ENCODE data around the gene IL36RN.

Gene IL36RN

DNA sequence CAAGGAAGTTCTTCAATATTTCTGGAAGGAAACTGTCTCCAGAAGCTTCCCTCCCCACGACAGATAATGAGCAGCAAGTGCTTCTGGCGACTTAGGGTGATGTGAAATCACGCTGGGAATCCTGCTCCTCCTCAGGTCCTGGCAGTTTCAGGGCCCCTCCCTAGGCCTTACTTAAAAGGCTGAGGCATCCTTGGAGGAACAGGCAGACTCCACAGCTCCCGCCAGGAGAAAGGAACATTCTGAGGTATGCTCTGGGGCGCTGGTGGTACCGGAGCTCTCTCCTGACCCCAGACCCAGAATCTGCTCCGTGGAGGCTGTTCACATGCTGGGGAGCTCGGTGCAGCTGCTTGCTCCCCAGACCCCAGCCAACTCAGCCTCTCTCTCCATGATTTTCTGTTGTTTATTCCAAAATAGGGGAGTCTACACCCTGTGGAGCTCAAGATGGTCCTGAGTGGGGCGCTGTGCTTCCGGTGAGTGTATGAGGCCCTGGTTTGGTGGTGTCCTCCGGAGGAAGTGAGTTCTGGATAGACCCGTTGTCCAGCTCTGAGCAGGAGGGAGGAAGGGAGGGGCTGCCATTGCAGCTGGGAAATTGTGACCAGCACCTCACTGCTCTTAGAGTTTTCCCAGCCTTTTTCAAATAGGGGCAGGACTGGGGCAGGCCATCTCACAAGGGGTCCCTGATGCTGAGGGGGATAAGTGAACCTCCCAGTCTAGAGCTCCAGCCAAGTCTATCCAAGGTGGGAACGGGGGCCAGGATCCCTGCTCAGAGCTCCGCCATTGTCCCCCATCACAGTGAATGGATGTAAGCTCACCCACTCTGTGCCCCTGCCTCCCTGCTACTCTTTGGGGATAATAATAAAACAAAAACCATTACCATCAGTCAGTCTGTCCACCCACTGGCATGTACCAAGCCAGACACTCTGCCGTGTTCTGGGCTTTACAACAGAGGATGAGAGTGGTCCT is at the start of gene IL36RN:
Gene IL36RN, plus strand, starts transcription at position 201 of the 963 bp plus-strand sequence. Its CDS starts 241 bp downstream, at position 442.
- DNase-seq (ENCODE audit: low read depth) = no peak

DNA sequence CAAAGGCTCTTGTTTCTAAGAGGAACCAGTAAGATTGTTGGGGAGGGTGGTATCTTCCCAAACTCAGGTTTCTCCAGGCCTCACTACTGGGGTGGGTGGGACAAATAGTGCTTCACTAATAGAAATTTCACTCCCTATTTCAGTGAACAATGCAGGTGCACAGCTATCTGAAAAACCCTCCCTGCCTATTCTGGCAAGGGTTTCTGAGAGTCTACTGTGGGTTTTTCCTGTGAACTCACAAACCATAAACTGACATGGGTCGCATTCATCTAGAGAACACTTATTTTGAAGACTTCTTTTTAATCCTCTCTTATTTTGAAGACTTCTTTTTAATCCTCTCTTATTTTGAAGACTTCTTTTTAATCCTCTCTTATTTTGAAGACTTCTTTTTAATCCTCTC is 49.4 kb upstream of the IL36RN start:
- no peak for DNase-seq (ENCODE audit: low read depth)

DNA sequence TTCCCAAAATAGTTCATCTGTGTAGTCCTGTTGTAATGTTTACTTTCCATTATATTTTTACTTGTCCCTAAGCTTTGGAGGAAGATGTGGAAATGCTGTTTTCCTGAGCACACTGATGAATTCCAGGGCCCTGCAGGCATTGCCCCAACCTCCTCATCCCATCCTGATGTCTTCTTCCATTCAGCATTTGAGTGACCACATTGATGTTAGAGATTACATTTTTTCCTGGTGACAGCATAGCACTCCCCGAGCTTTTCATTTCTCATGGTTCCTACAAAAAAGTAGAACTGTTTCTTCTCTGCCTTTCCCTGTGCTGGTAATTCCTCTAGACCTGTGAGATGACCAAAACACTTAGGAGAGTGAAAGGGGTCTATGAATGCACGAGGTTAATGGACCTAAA is 48.9 kb upstream of the IL36RN start:
- no peak for DNase-seq (ENCODE audit: low read depth)

DNA sequence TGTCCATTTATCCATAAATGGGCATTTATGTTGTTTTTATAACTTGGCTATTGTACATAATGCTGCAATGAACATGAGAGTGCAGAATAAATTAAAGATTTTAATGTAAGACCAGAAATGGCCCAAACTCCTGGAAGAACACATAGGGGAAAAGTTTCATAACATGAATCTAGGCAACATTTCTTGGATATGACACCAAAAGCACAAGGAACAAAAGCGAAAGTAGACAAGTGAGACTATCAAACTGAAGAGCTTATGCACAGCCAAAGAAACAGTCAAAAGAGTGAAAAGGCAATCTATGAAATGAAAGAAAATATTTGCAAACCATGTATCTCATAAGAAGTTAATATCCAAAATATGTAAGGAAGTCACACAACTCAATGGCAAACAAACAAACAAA is 47.9 kb upstream of the IL36RN start:
- no peak for DNase-seq (ENCODE audit: low read depth)

DNA sequence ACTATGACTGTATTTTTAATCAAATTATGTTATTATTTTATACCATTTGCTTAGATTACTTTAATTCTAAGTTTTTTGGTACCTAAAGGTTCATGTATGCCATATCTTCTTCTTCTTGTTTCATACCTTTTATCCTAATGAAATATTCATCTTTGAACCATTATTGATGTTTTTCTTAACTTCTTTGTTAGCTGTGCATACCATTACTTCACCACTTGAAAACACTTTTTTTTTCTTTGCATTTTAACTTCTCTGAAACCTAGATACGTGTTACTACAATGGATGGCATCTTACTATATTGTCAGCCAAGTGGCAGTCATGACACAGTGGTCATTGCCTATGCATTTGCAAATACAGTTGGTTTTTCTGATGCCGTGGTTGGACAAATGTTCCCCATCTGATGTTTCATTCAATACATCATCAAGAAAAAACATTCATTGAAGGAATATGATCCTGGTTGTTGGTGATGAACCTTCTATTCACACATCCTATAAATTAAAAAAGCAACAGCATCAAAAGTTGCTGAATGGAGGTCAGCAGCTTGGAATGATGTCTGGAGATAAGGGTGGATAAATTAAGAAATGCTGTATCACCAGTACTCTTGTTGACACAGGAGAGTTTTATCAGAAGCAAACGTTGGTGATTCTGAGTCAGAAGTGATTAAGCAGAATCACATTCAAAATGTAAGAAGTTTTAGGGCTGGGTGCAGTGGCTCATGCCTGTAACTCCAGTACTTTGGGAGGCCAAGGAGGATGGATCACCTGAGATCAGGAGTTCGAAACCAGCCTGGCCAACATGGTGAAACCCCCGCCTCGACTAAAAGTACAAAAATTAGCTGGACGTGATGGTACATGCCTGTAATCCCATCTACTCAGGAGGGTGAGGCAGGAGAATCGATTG is 46.3 kb upstream of the IL36RN start:
- DNase-seq (ENCODE audit: low read depth) = no peak

DNA sequence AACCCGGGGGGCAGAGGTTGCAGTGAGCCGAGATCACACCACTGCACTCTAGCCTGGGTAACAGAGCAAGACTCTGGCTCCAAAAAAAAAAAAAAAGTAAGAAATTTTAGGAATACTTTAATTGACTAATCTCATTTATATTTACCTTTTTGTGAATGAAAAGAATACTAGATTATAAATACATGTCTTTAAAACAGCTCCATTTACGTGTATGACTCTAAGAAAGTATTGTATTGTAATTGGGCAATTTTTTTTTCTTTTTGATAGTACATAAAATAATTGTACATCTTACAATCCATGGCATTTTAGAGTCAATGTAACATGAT is 45.7 kb upstream of the IL36RN start:
- DNase-seq (ENCODE audit: low read depth) = no peak

DNA sequence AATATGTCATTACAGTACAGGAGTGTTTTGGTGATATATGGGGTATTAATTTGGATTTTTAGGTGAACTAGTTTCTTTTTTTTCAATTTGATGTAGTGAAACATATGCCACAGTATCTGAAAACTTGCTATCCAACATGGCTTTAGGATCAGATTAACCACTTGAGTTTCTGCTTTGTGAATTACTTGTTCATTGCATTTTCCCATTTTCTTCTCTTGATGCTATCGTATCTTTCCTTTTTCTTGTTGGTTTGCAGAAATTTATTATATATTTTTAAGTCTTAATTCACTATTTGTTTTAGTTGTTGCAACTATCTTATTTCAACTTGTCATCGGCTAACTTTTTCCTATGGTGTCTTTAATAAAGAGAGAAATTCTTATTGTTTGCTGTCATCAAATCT is 44.9 kb upstream of the IL36RN start:
- DNase-seq (ENCODE audit: low read depth) = no peak

DNA sequence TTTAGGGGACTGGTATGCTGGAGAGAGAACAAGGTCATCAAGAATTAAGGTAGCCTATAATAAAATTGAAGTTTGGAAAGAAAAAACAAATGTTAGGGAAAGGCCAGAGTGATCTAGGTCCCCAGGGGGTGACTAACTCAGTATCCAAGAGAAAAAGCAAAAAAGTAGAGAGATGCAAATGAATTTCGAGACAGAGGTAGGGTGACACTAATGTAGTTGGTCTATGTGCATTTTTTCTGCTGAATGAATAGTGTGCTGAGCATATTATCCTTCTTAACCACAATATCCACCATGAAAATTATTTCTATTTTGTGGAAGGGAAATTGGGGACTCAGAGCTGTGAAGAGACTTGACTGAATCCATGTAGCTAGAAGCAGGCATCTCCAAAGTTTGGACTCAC is 44.0 kb upstream of the IL36RN start:
- DNase-seq (ENCODE audit: low read depth) = no peak

DNA sequence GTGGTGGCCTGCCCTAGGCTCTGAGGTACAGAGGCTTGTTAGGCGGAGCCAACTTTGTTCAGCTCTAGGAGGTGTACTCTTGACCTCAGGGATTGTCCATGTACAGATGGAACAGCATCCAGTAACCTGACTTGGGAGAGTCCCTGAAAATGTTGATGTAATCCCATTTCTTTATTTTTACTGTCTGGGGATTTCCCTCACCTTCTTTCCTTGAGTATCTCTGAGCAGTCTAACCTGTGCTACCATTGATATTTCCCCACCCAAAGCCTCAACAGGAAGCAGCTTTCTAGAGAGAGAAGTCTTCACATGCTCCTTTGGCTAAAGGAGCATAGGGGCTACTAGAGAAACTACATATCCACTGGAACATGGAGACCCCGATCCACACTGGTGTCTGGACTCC is 43.3 kb upstream of the IL36RN start:
- no peak for DNase-seq (ENCODE audit: low read depth)

DNA sequence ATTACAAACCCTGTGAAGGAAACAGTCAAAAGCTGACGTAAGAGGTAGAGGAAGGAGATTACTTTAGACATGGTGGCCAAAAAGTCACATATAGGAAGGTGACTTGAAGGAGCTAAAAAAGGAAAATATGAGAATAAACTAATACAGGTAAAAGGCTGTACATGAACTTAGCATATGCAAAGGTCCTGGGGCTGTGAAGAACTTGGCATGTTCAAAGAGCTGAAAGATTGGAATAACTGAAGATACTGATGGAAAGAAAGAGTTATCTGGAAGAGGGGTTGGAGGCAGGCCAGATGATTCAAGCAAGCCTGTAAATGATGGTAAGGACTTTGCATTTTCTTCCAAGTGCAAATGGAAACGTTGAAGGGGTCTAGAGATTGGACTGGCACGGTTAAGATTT is 40.5 kb upstream of the IL36RN start:
- no peak for DNase-seq (ENCODE audit: low read depth)

DNA sequence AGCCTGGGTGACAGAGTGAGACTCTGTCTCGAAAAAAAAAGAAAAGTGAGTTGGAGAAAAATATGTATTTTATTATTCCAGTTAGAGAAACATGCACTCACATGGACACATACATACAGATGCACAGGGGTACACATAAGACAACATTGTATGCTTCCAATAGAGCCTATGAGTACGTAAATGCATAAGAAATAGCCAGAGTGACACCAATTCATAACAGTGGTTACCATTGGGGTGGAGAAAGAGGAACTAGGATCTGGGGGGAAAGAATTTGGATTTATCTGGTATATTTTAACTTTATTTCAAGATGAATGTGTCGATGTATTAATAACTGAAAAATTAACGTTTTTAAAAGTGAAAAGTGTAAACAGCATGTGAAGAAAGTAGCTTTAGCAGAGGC is 37.7 kb upstream of the IL36RN start:
- DNase-seq (ENCODE audit: low read depth) = no peak

DNA sequence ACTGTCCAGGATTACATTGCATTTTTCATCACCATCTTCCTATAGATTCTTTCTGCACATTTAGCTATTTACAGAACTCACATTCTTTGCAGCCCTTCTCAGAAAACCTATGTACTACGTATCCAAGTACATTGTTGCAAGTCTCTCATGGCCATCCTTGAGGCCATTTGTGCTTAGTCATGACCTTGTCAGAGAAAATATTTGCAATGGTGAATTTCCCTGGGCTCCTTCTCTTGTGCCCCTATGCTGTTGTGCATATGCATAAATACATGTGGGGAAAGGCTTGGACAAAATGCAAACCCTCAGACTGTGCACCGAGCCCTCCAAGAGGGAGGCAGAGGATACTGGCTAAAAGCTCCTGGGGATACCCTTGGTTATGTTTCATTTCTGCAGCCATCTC is 34.2 kb upstream of the IL36RN start:
- DNase-seq (ENCODE audit: low read depth) = no peak

DNA sequence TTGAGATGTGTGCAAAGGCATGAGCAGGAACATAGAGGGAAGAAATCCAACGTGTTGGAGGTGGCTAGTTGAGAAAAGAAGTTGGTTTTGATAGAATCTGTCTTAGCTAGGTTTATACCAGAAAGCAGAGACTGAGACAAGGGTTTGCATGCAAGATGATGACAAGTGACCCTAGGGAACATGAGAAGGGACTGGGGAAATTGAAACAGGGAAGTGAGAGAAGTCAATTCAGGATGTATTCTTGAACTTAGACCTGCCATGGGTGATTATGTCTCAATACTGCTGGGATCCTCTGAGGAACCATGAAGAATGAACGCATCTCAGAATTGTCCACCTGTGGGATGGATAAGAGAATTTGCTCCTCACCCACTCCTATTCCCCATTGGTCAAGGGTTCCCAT is 33.3 kb upstream of the IL36RN start:
- no peak for DNase-seq (ENCODE audit: low read depth)

DNA sequence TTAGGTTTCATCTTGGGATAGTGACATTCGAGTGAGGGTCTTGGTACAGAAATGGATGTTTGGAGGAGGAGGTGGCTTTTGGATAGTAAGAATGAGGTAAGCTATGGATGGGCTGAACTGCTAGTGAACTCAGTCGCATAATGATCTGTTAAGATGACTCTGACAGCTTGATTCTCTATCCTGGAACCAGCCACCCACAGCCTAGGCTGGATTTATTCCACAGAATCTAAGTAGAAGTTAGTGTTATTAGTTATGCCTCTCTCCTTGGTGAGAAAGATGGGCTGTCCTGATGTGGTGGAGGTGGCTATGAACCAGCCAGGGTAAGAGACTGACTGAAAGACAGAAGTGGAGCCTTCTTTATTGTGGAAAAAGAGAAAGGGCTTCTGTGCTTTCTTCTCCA is 31.3 kb upstream of the IL36RN start:
- DNase-seq (ENCODE audit: low read depth) = no peak

DNA sequence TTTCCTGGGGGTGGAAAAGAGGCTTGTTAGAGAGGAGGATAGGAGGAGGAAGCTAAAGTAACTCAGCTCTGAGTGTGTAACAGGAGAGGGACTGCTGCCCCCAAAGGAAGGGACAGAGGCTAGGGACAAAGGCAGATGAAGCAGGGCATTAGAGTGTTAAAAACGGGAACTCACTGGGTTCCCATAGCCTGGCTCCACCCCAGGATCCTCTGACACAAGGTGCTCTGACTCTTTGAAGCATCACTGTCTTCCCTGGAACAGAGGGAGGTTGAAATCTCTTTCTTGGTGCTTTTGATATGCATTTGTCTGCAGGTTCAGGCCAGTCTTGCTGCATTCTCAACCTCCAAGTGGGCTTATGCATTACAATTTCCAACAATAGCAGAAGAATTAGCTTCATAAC is 30.9 kb upstream of the IL36RN start:
- DNase-seq (ENCODE audit: low read depth) = no peak

DNA sequence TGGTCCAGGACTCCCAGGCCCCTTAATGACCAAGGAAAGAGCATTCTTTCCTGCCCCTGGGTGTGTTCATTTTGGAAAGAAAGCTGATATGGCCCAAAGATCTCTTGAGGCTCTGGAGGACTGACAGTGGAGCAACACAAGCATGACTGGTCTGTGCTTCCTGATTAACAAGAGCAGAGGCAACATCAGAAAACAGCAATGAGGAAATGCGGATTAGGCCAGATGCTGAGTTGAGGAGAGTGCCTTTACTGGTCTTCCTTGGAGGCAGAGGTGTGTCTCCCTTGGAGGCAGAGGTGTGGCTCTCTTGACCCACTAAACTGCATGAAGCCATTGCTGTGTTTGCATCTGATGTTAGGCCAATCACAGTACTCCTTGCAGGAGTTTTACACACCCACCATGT is 26.3 kb upstream of the IL36RN start:
- no peak for DNase-seq (ENCODE audit: low read depth)

DNA sequence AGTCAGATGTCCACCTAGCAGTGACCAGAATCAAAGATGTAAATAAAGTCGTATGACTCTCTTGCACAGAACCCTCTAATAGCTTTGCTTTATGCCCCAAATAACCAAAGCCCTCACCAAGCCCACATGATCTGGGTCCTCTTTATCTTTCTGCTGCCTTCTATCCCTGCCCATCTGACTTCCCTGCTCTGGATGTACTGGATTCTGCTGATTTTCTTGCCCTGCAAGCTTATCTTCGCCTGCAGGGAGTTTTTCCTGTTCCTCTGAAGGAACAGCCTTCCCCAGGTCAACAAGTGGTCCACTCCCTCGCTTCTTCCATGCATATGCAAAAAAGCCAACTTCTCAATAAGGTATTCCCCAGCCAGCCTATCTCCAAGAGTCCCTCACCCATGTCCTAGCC is 25.0 kb upstream of the IL36RN start:
- peak; percentile 7 for DNase-seq (ENCODE audit: low read depth)

DNA sequence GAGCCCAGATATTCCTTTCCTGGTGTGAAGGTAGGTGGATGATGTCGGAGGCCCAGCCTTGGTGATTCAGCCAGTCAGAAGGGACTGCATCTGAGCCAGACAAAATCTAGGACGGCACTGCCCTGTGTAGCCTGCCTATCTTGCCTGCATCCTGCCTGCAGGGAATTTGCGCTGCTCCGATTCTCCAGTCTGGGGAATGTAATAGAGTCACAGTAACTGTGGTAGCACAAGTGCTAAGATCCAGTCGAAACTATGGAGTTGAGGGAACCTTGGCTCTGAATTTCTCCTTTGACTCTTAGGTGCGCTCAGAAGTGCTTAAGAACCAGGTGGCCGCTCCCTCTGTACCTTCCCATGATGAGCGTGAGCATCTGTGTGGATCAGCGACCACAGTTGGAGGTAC is 22.2 kb upstream of the IL36RN start:
- DNase-seq (ENCODE audit: low read depth) = no peak

DNA sequence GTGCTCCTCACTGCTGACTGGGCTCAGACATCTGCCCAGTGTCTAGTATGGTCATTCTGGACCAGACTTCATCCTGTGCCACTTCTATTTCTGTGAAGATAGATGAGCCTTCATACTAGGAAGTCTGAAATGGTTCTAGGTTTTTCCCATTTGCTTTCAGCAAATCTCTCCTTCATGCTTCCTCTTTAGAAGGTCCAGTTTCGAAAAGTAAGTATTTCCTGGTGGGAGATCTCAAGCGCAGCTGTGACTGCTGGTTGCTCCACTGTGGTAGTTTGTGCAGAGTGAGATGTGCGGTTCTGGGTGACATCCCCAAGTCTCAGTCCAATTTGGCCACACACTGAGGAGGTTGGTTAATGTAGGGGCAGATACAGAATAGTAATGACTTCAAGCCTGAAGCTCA is 20.7 kb upstream of the IL36RN start:
- DNase-seq (ENCODE audit: low read depth) = no peak

DNA sequence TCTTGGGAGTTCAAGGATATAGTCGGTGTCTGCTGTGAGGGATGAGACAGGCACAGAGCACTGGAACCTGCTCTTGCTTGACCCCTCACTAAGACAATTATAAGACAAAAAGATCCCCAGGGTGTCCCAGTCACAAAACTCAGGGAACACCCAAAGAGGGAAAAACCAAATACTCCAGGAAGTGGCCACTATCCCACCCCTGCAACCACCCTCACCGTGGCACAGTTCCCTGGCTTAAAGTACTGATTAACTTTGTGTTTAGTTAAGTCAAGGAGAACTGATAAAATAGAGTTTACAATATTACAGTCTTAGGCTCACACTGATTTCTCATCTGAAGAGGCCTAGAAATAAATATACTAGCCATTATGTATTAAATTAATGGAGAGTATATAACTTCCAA is 19.8 kb upstream of the IL36RN start:
- DNase-seq (ENCODE audit: low read depth) = no peak

DNA sequence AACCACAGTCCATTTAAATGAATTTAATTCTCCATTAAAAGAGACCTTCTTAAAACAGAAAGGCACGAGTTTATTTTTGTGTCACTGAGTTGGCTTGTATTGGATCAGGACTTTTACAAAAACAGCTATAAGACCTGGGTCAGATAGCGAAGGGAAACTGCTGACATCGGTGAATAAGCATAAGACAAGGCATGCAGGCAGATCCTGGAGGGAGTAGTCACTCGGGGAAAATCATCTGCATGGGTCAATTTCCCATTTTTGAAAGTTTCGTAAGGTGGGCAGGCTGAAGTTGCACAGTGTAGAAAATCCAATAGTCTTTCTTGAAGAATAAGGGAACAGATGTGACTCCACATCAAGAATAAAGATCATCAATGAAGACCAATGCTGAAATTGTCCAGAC is 19.3 kb upstream of the IL36RN start:
- no peak for DNase-seq (ENCODE audit: low read depth)

DNA sequence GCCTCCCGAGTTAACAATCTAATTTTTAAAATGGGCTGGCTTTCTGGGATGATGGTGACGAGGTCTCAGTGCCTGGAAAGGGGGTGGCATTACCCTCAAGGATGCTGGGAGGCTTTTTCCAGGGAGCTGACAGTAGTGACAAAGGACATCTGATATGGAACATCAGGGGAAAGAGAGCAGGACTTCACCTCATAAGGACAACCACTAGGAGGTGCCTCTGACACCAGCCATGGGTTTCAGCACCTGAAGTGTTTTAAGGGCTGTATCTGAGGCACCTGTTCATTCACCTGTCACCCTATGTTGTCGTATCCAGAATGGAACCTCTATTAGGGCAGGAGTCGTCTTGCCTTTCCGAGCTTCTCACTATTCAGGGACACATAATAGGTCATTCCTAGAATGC is 17.1 kb upstream of the IL36RN start:
- DNase-seq (ENCODE audit: low read depth) = no peak

DNA sequence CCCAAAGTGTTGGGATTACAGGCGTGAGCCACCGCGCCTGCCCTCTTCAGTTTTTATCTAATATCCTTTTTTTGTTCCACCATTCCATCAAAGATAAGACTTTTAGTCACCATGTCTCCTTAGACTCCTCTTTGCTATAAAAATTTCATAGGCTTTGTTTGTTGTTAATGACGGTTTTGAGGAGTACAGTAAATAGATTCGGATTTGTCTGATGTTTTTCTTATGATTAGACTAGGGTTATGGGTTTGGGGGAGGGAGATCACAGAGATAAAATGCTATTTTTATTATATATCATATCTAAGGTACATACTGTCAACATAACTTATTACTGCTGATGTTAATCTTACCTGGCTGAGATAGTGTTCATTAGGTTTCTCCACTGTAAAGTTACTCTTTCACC is 12.5 kb upstream of the IL36RN start:
- DNase-seq (ENCODE audit: low read depth) = no peak
